GM03348 (cell line): ENCODE results near the gene RYR2.
"Not testable (repeated sequence)": the region's sequence is repeated elsewhere in the genome, so short reads cannot be mapped to it uniquely, and the experiment has no call there.

Experiments used
- DNase-seq: peaks from one replicate; pipeline ENCODE4 v3.0.0; 2012; ENCODE audit warnings: low spot score

Gene RYR2

DNA sequence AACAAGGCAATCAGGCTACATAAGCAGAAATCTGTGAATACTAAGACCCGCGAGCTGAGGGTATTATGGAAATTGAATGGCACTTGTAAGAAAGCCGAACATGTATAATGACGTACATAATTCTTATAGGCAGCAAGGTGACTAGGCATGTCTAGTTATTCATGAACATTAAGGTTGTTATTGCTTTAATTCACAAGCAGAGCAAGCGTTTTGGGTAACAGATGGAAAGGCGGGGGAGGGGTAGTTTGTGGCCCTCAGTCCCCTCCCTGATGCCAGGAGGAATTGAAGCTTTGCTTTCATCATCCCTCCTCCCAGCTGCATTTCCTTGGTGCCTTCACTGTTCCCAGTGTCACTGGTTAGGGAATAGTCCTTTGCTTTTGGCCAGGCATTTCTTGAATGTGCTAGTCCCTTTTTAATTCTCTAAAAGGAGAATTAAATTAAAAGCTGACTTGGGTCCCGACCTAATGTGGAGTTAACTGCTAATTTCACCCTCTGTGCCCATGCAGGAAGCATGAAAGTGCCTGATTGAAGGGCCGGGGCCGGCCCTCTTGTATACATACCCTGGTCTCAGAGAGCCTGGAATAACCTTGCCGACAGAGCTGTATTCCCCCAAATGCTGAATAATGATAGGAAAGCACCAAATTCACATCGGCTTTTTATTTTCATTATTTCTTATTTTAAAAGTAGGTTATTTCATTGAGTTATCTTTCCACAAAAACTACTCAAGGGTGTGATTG is 42.5 kb downstream of the RYR2 start:
- no peak for DNase-seq

DNA sequence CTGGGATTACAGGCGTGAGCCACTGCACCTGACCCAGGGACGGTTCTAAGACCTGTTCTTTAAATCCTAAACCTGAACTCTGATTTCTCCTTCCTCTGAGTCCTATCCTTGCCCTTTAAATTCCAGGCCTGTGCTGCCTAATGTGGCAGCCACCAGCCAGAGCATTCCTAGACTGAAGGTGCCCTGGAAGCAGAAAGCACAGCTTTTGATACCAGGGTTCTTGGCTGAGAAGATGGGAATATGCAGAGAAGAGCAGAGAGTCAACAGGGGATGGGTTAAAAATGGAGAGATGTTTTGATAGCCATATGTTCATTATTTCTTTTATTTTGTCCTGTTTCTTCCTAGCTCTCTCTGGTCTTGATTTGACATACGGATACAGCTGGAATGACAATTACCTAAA is 49.7 kb downstream of the RYR2 start:
- no peak for DNase-seq

DNA sequence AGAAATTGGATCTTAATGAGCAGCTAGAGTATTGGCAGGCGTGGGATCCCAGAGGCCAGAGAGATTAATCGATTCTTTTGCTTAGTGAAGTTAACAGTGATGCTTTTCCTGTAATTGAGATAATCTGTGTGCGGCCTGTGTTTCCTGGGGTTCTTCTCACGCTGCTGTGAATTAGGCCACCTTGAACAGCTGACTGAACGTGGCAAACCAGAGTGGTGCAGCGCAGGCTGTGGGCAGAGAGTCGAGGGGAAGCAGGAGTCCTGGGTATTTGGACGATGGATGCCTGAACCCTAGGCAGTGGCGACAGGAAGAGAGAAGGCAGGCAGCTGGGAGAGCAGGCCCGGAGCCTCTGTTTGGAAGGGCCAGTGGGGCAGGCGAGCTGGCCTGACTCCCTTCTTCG is 51.7 kb downstream of the RYR2 start:
- no peak for DNase-seq

DNA sequence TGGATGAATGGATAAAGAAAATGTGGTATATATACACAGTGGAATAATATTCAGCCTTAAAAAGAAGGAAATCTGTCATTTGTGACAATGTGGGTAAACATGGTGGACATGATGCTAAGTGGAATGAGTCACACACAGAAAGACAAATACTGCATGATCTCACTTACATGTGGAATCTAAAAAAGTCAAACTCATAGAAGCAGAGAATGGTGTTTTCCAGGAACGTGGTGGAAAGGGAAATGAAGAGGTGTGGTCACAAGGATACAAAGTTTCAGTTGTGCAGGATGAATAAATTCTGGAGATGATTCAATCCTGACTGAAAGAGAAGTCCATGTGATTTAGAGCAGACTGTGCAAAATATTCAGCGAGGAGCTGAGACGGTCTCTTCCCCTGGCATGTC is 56.6 kb downstream of the RYR2 start:
- no peak for DNase-seq

DNA sequence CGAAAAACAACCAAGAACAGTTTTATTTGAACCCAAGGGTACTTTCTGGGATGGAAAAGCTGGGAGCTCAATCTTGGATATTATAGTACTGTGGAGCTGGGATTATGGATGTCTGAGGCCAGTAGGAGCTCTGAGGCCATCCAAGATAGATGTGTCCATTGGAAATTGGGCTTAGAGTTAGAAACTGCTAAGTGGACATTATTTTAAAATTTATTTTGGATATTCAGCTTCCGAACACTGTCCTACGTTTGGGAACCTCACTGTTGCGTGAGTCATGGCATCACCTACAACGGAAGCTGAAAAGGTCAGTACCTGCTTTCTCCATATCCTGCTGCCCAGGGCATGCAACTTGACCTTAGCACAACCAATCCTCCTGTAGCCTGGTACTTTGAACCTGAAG is 61.0 kb downstream of the RYR2 start:
- no peak for DNase-seq

DNA sequence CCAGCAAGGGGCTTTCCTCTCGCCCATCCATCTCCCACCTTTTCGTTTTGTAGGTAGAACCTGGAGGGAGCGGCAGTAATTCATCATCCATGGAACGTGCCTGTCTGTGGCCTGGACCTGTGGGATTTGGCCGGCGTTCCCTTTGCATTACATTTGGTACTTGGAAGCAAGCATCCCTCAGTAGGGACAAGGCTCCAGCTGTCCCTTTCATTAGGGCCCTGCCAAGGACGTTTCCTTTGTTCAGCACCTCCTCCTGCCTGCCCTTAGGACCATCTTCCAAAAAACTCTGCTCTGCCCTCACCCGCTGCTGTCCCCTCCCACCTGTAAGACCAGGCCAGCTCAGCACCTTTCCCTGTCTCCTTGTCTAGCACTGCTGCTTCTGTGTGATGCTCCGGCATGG is 62.1 kb downstream of the RYR2 start:
- no peak for DNase-seq

DNA sequence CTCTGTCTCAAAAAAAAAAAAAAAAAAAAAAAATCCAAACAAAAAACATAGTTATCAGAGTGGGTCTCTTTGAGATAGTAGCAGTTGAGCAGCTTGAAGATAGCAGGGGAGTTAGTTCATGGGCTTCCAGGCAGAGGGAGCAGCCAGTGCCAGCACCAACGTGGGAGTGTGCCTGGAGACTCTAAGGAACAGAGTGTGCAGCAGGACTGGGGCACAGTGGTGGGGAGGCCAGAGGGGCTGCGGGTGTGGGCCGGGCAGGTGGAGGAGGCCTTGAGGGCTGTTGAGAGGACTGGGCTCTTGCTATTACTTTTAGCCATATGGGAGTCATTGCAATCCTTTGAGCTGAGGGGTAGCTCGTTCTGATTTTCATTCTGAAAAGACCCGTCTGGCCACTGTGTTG is 63.8 kb downstream of the RYR2 start:
- DNase-seq: no peak

DNA sequence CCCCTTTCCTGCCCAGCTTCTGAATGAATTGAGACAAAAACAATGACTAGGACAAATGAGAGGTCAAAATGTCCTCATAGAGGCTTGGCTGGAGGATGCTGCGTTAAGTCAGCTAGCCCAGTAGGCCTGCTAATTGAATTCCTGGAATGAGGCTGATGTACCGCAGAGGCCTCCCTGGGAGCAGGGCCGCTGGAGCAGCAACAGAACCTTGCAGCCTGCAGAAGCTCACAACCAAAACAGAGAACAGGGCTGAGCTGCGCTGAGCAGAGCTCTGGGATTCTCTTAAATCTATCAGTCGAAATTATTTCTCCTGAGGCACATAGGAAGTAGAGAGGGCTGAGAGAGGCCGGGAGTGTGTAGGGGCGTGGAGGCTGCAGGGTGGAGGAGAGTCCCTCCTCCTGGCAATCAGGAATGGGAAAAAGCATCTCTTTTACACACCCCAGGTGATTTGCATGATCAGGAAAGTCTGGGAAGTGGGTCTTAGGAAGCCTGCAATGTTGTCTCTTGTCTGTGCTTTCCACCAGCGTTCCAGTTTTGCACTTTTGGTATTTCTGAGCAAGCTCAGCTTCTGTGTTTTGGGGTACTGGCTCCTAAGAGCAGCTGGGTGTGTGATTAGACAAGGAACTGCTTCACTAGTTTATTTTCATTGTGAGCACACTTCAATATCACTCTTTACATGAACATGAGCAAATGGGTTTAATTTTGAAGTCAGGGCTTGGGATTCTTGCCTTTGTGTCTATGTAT is 66.5 kb downstream of the RYR2 start:
- no peak for DNase-seq

DNA sequence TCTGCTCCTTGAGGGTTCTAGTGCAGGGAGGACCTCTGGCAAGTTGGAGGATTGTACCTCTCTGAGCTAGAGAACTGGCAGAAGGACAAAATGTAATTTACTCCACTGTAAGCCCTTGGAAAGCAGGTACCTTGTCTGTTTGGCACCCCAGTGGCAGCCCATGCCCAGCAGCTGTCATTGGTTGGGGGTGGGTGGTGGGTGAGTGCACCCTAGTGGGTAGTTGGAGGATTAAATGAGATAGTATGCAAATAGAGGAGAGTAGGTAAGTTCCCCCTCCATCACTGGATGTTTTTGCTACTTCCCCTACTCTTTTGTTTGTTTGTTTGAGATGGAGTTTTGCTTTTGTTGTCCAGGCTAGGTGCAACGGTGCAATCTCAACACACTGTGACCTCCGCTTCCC is 69.8 kb downstream of the RYR2 start:
- DNase-seq: no peak

DNA sequence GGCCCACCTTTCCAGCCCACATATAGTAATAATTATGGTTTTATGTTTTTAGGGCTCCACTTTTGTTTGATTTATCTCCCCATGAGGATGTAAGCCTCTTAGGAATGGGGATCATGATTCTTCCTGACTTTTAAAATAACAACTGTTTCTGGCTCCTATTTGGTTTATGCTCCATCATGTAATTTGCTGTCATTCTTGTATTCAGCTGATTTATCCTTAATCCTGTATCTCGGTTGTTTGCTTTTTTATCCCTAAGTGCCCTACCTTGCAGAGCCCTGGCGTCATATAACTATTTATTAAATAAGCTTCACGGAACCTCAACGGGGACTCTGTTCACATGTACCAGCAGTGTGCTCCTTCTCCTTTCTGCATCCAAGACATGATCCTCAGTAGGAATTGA is 70.7 kb downstream of the RYR2 start:
- no peak for DNase-seq

DNA sequence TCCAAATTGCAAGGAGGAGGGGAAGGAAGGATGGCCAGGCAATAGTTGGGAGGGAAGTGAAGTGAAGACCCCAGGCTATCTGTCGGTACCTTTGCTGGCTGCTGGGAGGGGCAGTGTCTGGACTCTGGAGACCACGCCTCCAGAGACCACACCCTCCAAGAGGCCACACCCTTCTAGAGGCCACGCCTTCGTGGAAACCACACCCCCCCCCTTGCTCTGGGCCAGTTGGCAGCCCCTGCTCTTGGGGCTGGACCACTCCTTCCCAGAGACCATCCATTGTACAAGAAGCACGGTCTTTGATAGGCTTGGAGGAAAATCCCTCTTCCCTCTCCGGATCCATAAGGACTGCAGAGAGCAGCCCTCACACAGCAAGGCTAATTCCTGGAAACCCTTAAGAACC is 73.1 kb downstream of the RYR2 start:
- DNase-seq: no peak

DNA sequence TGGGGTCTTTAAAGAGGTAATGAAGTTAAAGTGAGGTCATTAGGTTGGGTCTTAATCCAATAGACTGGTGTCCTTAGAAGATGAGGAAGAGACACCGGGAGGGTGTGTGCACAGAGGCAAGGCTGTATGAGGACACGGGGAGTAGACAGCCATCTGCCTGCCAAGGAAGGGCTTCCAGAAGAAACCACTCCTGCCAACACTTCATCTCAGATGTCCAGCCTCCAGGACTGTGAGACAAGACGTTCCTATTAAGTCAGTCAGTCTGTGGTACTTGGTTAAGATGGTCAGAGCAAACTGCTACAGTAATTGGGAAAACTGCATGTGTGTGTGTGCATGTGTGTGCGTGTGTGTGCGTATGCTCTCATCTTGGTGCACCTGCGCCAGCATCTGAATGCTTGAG is 77.1 kb downstream of the RYR2 start:
- no peak for DNase-seq

DNA sequence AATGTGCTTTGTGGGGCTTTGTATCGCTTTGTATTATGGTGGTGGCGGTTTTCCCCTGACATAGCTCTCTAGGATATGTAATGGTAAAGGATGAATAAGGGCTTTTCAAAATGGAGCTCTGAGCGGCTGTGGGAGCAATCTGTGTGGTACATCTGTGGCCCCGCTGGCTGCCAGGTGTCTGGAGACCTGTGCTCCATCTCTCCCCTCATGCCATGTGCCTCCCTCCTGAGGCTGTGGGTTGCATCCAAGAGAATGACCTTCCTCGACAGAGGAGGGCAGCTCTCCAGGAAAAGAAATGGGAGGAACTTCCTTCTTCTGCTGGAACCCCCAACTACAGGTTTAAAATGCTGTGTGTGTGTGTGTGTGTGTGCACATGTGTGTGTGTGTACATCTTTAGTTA is 78.7 kb downstream of the RYR2 start:
- no peak for DNase-seq

DNA sequence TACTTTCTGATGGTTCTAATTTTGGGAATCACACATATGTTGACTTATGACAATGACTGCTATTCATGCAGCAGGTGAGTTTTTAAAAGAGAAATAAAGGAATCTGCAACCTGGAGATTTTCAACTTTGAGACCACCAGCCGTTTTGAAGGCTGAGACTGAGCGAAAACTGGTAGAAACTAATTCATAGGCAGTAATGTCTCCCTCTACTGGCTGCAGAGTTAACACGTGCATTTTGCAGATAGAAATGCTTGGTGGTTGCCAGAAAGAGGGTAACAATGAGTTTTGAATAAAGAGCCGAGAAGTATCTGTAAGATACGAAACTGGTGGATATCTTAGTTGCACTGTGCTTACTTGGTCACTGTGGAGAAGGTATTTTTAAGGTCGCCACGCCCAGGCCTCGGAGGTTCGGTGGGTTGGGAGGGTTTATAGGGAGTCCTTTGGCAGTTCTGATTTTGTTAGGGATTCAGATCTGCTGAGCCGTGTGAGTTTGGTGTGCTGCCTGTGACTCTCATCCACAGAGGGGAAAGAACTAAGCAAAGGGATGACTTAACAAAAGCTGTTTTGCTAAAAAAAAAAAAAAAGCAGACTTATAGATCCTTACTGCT is 83.0 kb downstream of the RYR2 start:
- no peak for DNase-seq

DNA sequence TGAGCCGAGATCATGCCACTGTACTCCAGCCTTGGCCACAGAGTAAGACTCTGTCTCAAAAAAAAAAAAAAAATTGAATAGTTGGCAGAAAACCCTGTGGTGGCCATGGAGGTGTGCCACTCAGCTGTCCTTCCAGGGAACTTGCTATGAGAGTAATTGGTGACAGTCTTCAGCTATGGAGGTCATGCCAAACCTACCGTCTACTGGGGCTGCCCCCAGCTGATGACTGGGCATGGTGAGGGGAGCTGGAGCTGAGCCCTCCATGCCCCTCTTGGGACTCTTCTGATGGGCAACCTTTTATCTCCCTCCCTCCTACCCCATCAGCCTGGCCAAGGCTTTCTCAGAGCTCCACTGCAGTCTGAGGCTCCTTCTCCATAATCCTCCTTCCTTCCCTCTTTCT is 84.2 kb downstream of the RYR2 start:
- DNase-seq: no peak

DNA sequence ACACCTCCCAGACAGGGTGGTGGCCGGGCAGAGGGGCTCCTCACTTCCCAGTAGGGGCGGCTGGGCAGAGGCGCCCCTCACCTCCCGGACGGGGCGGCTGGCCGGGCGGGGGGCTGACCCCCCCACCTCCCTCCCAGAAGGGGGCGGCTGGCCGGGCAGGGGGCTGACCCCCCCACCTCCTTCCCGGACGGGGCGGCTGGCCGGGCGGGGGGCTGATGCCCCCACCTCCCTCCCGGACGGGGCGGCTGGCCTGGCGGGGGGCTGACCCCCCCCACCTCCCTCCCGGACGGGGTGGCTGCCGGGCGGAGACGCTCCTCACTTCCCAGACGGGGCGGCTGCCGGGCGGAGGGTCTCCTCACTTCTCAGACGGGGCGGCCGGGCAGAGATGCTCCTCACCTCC is 85.3 kb downstream of the RYR2 start:
- DNase-seq: not testable (repeated sequence)

DNA sequence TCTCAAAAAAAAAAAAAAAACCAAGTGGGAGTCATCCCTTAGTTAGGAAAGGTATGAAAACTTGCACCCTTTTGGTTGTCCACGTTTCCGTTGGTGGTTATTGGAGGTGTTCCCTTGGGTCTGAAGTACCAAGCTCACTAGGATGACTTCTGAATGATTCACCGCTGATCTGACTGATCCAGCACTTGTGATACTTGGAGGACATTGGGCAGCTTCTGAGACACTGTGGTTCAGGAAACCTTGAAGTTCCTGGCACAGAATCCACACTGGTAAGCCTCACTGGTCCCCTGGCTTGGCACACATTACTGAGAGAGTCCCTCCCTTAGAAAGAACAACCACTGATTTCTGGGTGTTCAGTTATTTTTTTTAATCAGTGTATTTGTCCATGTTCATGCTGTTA is 91.9 kb downstream of the RYR2 start:
- no peak for DNase-seq

DNA sequence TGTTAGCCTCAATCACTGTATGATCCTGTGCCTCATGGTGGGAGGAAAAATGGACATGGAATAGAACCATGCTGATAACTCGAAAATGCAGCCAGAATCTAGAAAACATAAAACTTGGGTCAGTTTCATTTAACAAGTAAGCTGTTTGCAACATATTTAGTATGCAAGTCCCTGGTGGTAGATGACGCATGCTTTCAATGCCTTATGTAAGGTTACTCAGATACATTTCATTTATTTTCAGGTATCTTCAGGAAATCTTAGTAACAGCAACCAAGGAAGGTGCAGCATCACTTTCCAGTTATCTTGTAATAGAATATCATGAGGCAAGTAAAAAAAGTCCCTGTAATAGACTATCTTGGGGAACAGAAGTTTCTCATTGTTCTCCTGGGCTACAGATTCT is 92.9 kb downstream of the RYR2 start:
- no peak for DNase-seq

DNA sequence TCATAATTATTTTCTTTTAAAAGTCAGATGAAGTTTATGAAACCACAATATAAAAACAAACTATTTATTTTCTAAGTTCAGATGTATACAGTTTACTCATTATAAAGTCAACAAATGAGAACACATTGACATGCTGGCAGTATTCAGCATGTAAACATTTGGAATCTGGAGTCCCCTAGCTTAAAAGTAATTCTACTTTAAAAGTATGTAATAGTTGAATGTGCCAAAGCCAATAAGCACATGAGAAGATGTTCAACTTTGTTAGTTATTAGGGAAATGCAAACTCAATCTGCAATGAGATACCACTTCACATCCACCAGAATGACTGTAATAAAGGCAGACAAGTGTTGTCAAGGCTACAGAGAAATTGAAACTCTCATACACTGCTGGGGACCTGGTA is 96.6 kb downstream of the RYR2 start:
- no peak for DNase-seq

DNA sequence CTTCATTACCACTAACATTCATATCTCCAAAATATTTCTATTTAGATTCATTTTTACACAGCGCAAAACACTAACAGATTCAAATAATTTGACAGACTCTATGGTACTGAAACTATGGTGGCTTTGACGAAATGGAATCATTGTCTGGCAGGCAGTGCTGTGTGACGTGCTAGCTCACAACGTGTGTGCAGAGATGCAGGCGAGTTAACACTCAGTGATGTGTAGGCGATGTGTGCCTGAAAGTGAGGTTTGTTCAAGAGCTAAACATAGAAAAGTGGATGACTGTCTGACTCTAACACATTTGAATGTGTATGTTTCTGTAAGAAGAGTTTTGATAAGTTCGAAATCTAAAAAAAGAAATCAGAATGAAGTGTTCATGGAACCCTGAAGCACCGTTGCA is 97.7 kb downstream of the RYR2 start:
- no peak for DNase-seq

DNA sequence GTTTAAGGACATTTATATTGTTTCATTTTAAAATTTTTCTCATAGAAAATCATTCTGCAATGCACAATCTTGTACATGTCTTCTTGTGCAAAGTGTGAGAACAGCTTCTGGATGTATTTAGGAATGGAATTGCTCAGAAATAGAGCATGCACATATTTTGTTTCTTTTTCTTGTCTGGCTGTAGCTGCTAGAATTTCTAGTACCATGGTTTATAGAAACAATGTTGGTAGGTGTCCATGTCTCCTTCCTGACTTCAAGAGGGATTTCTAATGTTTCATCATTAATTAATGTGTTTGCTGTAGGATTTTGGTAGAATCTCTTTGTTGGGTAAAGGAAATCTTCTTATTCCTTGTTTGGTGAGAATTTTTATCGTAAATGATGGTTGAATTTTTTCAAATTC is 99.0 kb downstream of the RYR2 start:
- no peak for DNase-seq

DNA sequence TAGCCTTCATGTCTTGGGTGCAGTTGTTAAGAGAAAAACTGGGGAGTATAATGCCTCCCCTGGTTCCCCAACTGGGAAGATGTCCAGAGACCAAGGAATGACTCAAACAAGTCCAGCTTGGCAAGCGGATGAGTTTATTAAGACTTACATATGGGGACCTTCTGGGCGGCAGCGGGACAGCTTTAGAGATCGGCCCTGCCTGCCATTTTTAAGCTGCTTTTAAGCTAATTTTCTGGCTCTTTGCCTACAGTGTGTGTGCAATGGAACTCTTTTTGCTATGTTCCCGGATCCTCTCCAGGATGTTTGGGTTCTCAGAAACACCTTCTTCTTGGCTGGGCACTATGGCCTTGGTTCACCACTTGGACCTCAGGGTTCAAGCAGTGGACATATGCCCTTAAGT is 99.5 kb downstream of the RYR2 start:
- no peak for DNase-seq

DNA sequence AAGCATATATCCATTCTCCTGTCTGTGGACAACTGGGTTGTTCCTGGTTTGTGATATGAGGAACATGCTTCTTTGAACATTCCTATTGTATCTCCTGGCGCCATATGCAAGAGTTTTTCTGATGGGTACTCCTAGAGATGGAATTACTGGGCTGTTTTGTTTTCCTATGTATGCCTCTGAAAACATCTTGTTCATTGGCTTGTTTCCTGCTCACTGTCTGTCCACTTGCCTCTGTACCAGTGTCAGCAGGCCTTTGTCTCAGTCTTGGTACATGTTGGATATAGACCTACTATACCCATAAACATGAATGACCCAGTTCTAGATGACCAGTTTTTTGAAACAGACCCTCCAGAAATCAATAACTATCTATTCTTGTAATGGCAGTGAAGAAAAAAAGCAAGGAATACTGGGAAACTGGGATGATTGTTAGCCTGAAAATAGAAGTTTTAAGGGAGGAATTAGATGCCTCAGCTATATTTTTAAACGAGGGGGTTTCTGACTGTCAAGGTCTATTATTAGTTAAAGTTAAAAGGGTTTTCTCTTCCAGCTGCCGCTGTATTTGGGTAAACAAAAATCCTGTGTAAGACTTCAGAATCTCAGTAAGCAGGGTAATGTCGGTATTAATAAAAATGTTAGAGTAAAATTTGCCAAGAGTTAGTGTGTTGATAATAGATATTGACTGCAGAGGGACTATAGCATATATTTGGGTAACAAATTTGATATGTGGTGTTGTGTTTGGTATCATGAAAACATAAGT is 103.6 kb downstream of the RYR2 start:
- no peak for DNase-seq
